H9 (cell line): ENCODE data around the gene ELFN2. TPM values are rescaled to one million over a fixed set of nuclear protein-coding genes. Genes with fewer than 3 reads are reported as not detected.

Experiments used
- DNase-seq: peaks from one replicate; pipeline ENCODE4 v3.0.0-alpha.2; 2017
- H2AFZ ChIP-seq: one replicate; pipeline ENCODE4 v1.6.1; 2013; ENCODE audit warnings: mild to moderate bottlenecking, low read length, control low read depth, moderate library complexity
- H2AK5ac ChIP-seq: 2 replicates; pipeline ENCODE4 v1.6.1; 2013; ENCODE audit warnings: low read length, control low read depth, mixed read lengths; ENCODE audit not compliant: insufficient read length
- H2BK120ac ChIP-seq: one replicate; pipeline ENCODE4 v1.6.1; 2013; ENCODE audit warnings: low read depth, mild to moderate bottlenecking, low read length, control low read depth, inconsistent platforms; ENCODE audit not compliant: poor library complexity, severe bottlenecking
- H2BK12ac ChIP-seq: 2 replicates; pipeline ENCODE4 v1.6.1; 2013; ENCODE audit warnings: low read length, control low read depth, mixed read lengths, low read depth; ENCODE audit not compliant: insufficient read length
- H2BK15ac ChIP-seq: 2 replicates; pipeline ENCODE4 v1.6.1; 2013; ENCODE audit warnings: low read depth, low read length, control low read depth
- H2BK20ac ChIP-seq: one replicate; pipeline ENCODE4 v1.6.1; 2013; ENCODE audit warnings: low read depth, mild to moderate bottlenecking, low read length, control low read depth, inconsistent platforms; ENCODE audit not compliant: poor library complexity, severe bottlenecking
- H2BK5ac ChIP-seq: 2 replicates; pipeline ENCODE4 v1.6.1; 2013; ENCODE audit warnings: low read length, control low read depth, mixed read lengths; ENCODE audit not compliant: insufficient read length
- H3K14ac ChIP-seq: 2 replicates; pipeline ENCODE4 v1.6.1; 2013; ENCODE audit warnings: low read length, control low read depth; ENCODE audit not compliant: insufficient read depth
- H3K18ac ChIP-seq: 2 replicates; pipeline ENCODE4 v1.6.1; 2013; ENCODE audit warnings: low read depth, mild to moderate bottlenecking, mixed read lengths, low read length, control low read depth; ENCODE audit not compliant: insufficient read length
- H3K23ac ChIP-seq: 2 replicates; pipeline ENCODE4 v1.6.1; 2013; ENCODE audit warnings: low read length, control low read depth, mixed read lengths, low read depth; ENCODE audit not compliant: insufficient read length
- H3K23me2 ChIP-seq: 2 replicates; pipeline ENCODE4 v1.6.1; 2013; ENCODE audit warnings: low read depth, mild to moderate bottlenecking, mixed read lengths, low read length, control low read depth; ENCODE audit not compliant: insufficient read length, poor library complexity, severe bottlenecking
- H3K27ac ChIP-seq: 2 replicates; pipeline ENCODE4 v1.5.1; 2013; ENCODE audit warnings: low read length, control low read depth, mixed read lengths, low read depth; ENCODE audit not compliant: insufficient read length
- H3K27me3 ChIP-seq: 2 replicates; pipeline ENCODE4 v1.6.1; 2013; ENCODE audit warnings: low read length, control low read depth, inconsistent platforms; ENCODE audit not compliant: insufficient read depth
- H3K4ac ChIP-seq: 2 replicates; pipeline ENCODE4 v1.6.1; 2013; ENCODE audit warnings: low read depth, mild to moderate bottlenecking, control low read depth, inconsistent platforms, low read length, moderate library complexity
- H3K4me1 ChIP-seq: 2 replicates; pipeline ENCODE4 v1.6.1; 2013; ENCODE audit warnings: low read length, control low read depth, inconsistent platforms; ENCODE audit not compliant: insufficient read depth
- H3K4me2 ChIP-seq: 2 replicates; pipeline ENCODE4 v1.6.1; 2013; ENCODE audit warnings: low read length, control low read depth, mixed read lengths; ENCODE audit not compliant: insufficient read length, insufficient read depth
- H3K56ac ChIP-seq: 2 replicates; pipeline ENCODE4 v1.6.1; 2013; ENCODE audit warnings: low read depth, mild to moderate bottlenecking, mixed read lengths, low read length, control low read depth; ENCODE audit not compliant: insufficient read length
- H3K79me1 ChIP-seq: 2 replicates; pipeline ENCODE4 v1.6.1; 2013; ENCODE audit warnings: low read depth, mild to moderate bottlenecking, moderate library complexity, low read length, control low read depth, inconsistent platforms; ENCODE audit not compliant: insufficient read depth, poor library complexity, severe bottlenecking
- H3K79me2 ChIP-seq: 2 replicates; pipeline ENCODE4 v1.6.1; 2013; ENCODE audit warnings: low read length, control low read depth, inconsistent platforms; ENCODE audit not compliant: insufficient read depth
- H3K9ac ChIP-seq: 2 replicates; pipeline ENCODE4 v1.6.1; 2013; ENCODE audit warnings: low read length, control low read depth, mixed read lengths; ENCODE audit not compliant: insufficient read length; ENCODE audit errors: extremely low read depth
- H3K9me3 ChIP-seq: one replicate; pipeline ENCODE4 v1.6.1; 2013; ENCODE audit warnings: low read depth, low read length, inconsistent platforms; ENCODE audit not compliant: control insufficient read depth
- H3T11ph ChIP-seq: one replicate; pipeline ENCODE4 v1.6.1; 2013; ENCODE audit warnings: mild to moderate bottlenecking, low read length, control low read depth, inconsistent platforms
- H4K20me1 ChIP-seq: one replicate; pipeline ENCODE4 v1.6.1; 2013; ENCODE audit not compliant: control insufficient read depth, insufficient read length, insufficient read depth
- H4K5ac ChIP-seq: 2 replicates; pipeline ENCODE4 v1.6.1; 2013; ENCODE audit warnings: low read depth, mild to moderate bottlenecking, mixed read lengths, low read length, control low read depth; ENCODE audit not compliant: insufficient read length
- H4K8ac ChIP-seq: replicated peaks from 2 replicates; pipeline ENCODE4 v1.6.1; 2013; ENCODE audit warnings: low read length, control low read depth, mixed read lengths, low read depth; ENCODE audit not compliant: insufficient read length
- H4K91ac ChIP-seq: 2 replicates; pipeline ENCODE4 v1.6.1; 2013; ENCODE audit warnings: low read depth, mild to moderate bottlenecking, moderate library complexity, mixed read lengths, low read length, control low read depth; ENCODE audit not compliant: insufficient read length
- H3K27ac Mint-ChIP-seq, 3 experiments: 2 replicates in 2 of 3; 3 replicates in 1 of 3; pipeline ENCODE4 v1.8.0; 2020 to 2021; ENCODE audit warnings: mixed read lengths in 3 of 3, mild to moderate bottlenecking in 1 of 3, moderate library complexity in 1 of 3
- H3K27me3 Mint-ChIP-seq: 2 replicates; pipeline ENCODE4 v1.8.0; 2021; ENCODE audit warnings: low read depth, mild to moderate bottlenecking, moderate library complexity, mixed read lengths
- H3K36me3 Mint-ChIP-seq, 3 experiments: 2 replicates in 2 of 3; 3 replicates in 1 of 3; pipeline ENCODE4 v1.8.0; 2020 to 2021; ENCODE audit warnings: low read depth in 3 of 3, mixed read lengths in 3 of 3; ENCODE audit not compliant: insufficient read depth in 1 of 3
- H3K4me1 Mint-ChIP-seq, 2 experiments: 2 replicates each; pipeline ENCODE4 v1.8.0; 2020; ENCODE audit warnings: mixed read lengths in 2 of 2
- H3K4me3 Mint-ChIP-seq, 2 experiments: 2 replicates in 1 of 2; 3 replicates in 1 of 2; pipeline ENCODE4 v1.8.0; 2020 to 2021; ENCODE audit warnings: mild to moderate bottlenecking in 2 of 2, mixed read lengths in 2 of 2, moderate library complexity in 1 of 2
- H3K9me3 Mint-ChIP-seq, 2 experiments: 2 replicates in 1 of 2; 3 replicates in 1 of 2; pipeline ENCODE4 v1.8.0; 2020; ENCODE audit warnings: mild to moderate bottlenecking in 2 of 2, mixed read lengths in 2 of 2, moderate library complexity in 1 of 2
- WGBS: extraction: QIAGEN DNeasy Blood & Tissue Kit; methylation state at CpG from one replicate; pipeline ENCODE4 v1.1.7; 2013; ENCODE audit warnings: missing lambda C conversion rate, low lambda C conversion rate, mixed read lengths; ENCODE audit not compliant: insufficient read length; ENCODE audit errors: extremely low coverage; 5-methylcytosine and 5-hydroxymethylcytosine counted together
- total RNA-seq: library from RNA; stranded (reverse); gene quantifications from 2 replicates; pipeline ENCODE4 v1.2.1, GENCODE V29; 2021
- TF ChIP-seq, protein P1 (sequence below): fragments of 200-600 bp; sonication (generic); conservative IDR thresholded peaks from 3 replicates; pipeline ENCODE4 v1.8.0; 2021; ENCODE audit warnings: antibody characterized with exemption, mild to moderate bottlenecking

The ELFN2 gene
- total RNA-seq, 1 experiment from 2014 or later: 0.70 TPM

DNA sequence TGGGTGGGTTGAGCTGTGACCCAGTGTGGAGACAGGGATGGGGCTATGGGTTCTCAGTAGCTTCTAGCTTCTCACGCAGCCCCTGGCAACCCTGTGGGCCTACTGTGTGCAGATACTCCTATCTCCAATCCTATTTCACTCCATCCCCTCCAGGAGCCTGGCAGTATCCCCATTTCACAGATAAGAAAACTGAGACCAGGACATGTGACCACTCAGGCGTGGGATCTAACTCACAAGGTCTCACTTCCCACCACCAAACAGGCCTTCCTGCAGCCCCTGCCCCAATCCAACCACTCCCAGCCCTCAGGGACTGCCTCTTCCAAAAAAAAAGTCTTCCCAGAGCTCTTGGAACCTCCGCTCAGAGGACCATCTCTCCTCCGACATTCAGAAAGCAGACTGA is 15.6 kb downstream of the ELFN2 start:
- H4K20me1 ChIP-seq: no peaks in the 10 kb centered on the region
- no peak overlapping the region for H2BK120ac ChIP-seq
- no peak overlapping the region for H3K4me2 ChIP-seq
- Mint-ChIP-seq H3K4me3 (no peak overlapping the region; a peak in 1 of 5 replicates), H3K36me3 (no peaks in the 10 kb centered on the region), H3K9me3 (no peaks in the 10 kb centered on the region), H3K4me1 (peaks cover 8 to 24% of the 10 kb centered on the region in 2 experiments), H3K27me3 (peaks cover 18% of the 10 kb centered on the region), H3K27ac (peak overlapping the region in 1 of 3 experiments; percentile 67; a peak in 1 of 7 replicates)
- no peak for DNase-seq
- no peak overlapping the region for H2BK5ac ChIP-seq
- no peaks in the 10 kb centered on the region for H3K79me2 ChIP-seq
- no peak overlapping the region for H3T11ph ChIP-seq
- H3K79me1 ChIP-seq: no peaks in the 10 kb centered on the region
- WGBS: no CpG with 5 or more reads among the region's 4 CpGs
- no peak overlapping the region for H2AFZ ChIP-seq
- no peaks in the 10 kb centered on the region for H3K4me1 ChIP-seq
- no peak overlapping the region for H2BK20ac ChIP-seq
- H3K23me2 ChIP-seq: no peaks in the 10 kb centered on the region
- no peak overlapping the region for H3K27ac ChIP-seq
- no peaks in the 10 kb centered on the region for H3K9me3 ChIP-seq
- H4K5ac ChIP-seq: no peak overlapping the region
- no peaks in the 10 kb centered on the region for H3K27me3 ChIP-seq
- H3K18ac ChIP-seq: no peak overlapping the region
- no peak overlapping the region for H3K56ac ChIP-seq
- H2BK12ac ChIP-seq: no peak overlapping the region
- TF ChIP-seq, protein P1, sequence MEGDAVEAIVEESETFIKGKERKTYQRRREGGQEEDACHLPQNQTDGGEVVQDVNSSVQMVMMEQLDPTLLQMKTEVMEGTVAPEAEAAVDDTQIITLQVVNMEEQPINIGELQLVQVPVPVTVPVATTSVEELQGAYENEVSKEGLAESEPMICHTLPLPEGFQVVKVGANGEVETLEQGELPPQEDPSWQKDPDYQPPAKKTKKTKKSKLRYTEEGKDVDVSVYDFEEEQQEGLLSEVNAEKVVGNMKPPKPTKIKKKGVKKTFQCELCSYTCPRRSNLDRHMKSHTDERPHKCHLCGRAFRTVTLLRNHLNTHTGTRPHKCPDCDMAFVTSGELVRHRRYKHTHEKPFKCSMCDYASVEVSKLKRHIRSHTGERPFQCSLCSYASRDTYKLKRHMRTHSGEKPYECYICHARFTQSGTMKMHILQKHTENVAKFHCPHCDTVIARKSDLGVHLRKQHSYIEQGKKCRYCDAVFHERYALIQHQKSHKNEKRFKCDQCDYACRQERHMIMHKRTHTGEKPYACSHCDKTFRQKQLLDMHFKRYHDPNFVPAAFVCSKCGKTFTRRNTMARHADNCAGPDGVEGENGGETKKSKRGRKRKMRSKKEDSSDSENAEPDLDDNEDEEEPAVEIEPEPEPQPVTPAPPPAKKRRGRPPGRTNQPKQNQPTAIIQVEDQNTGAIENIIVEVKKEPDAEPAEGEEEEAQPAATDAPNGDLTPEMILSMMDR: no peak
- H2AK5ac ChIP-seq: no peak overlapping the region
- H3K23ac ChIP-seq: no peak overlapping the region
- H3K4ac ChIP-seq: no peak overlapping the region
- H4K8ac ChIP-seq: no peak overlapping the region
- H3K14ac ChIP-seq: no peak overlapping the region
- H3K9ac ChIP-seq: no peak overlapping the region
- H2BK15ac ChIP-seq: no peak overlapping the region
- H4K91ac ChIP-seq: no peak overlapping the region
